ENCODE results near the gene ZFHX3. TPM values are rescaled to one million over a fixed set of nuclear protein-coding genes. Genes with fewer than 3 reads are reported as not detected.

Gene ZFHX3
- total and polyA plus RNA-seq, 7 experiments from 2014 or later: 0.09 to 9.8 (median 1.7) TPM

DNA sequence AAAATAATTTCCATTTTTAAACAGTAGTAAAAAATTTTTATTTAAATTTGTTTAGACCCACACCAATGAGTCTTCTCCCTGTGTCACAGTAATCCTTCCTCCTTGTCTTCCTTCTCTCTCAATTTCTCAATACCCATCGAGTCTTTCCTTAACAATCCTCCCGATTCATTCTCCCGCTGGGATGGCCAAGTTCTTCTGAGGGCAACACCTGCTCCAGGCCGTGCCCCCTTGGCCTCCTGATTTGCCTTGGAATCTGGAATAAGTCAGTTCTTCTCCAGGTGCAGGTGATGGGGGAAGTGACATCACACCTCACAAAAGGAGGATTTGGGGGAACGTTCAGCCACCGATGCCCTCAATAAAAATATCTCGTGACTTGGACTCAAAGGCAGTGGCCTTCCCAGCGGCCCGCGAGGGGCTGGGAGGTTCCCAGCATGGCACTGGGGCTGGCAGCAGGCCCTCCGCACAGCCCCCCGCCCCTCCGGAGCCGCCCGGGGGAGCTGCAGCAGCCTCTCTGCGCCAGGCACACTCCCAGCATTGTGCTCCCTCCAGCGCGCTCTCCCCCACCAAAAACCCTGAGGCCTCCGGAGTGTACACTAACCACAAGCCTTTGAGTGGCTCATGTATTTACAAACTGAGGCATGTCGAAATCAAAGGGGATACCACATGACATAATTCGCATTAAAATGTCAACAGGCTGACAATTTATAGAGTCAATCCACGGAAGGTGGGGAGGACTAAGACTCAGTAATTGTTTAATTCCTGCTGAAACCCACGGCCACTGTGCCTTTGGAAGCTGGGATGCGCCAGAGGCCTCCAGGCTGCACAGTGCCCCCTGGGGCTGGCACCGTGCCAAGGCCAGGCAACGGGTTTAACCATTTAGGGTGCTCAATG lies 120.5 kb downstream of the ZFHX3 start:
- ATAC-seq: peak; percentile 43
- Histone ChIP-seq H3K27ac (ENCODE audit: low read depth, low read length) (no peak overlapping the region), H3K9me3 (ENCODE audit: control insufficient read depth in 2 of 3, low read length in 3 of 3) (no peaks in the 10 kb centered on the region), H3K4me3 (ENCODE audit: low read length) (no peak overlapping the region), H3K27me3 (ENCODE audit: control insufficient read depth in 2 of 2, insufficient read depth in 2 of 2, low read length in 2 of 2) (no peaks in the 10 kb centered on the region), H3K36me3 (ENCODE audit: control insufficient read depth in 2 of 3, insufficient read depth in 3 of 3, low read length in 3 of 3) (no peaks in the 10 kb centered on the region), H3K4me1 (ENCODE audit: control insufficient read depth in 2 of 2, insufficient read depth in 2 of 2, low read length in 2 of 2) (no peaks in the 10 kb centered on the region)
- POLR2A ChIA-PET: no interaction called here
- H3K9me3 Mint-ChIP-seq: peaks cover 0 to 2% (median 0%) of the 10 kb centered on the region in 11 donors
- no peak for DNase-seq
- H3K27ac Mint-ChIP-seq: no peak overlapping the region
- H3K36me3 Mint-ChIP-seq: peaks cover 0 to 1% (median 0%) of the 10 kb centered on the region in 5 donors
- peaks cover 0 to 19% (median 3%) of the 10 kb centered on the region in 7 donors for H3K4me1 Mint-ChIP-seq
- intact Hi-C loops (cut with micrococcal nuclease): loop anchor here in 1 of 2 donors (10.0 kb wide), 1 partner anchor 53 kb away; no protein-coding TSS in a partner anchor
- peaks cover 0 to 4% (median 0%) of the 10 kb centered on the region in 5 donors for H3K27me3 Mint-ChIP-seq
- CTCF ChIA-PET: no interaction called here
- H3K4me3 Mint-ChIP-seq: no peak overlapping the region

DNA sequence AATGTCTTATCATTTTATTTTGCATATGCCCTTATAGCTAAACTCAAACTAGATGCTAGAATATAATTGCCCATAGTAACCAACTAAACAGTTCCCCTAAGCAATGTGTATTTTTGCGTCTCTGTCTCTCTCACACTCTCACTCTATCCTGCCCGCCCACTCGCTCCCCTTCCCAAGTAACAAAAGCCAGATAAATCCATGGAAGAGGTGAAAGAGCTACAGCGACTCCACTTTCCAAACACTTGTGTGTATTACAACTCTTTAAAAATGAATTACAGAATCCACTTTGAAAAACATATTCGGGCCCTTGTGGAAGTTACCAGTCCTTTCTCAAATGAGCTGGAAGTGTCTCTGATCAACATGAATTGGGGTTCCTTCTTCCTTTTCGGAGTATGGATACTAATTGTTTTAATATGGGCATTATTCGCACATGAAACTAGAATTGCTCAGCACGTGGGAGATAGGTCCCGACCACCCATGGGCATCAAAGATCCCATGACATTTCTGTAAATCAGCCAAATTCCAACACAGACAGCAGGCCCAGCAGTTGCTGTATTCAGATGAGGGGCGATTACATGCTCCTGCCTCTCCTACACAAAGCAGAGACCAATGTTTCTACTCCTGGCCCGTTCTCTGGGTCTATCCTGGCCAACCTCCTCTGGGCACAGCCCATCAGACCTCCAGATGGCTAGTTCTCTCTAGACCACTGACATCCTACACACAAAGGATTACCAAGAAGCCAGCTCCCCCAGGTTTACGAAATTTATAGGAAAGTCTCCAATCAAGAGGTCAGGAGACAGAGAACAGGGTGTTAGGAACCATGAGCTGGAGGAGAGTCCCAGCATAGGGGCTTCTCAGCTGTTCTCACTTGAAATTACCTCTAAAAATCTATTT lies 121.5 kb downstream of the ZFHX3 start:
- Histone ChIP-seq H3K27me3 (ENCODE audit: control insufficient read depth in 2 of 2, insufficient read depth in 2 of 2, low read length in 2 of 2) (peaks cover 0 to 1% of the 10 kb centered on the region in 2 donors), H3K9me3 (ENCODE audit: control insufficient read depth in 2 of 3, low read length in 3 of 3) (no peaks in the 10 kb centered on the region), H3K4me1 (ENCODE audit: control insufficient read depth in 2 of 2, insufficient read depth in 2 of 2, low read length in 2 of 2) (no peaks in the 10 kb centered on the region), H3K27ac (ENCODE audit: low read depth, low read length) (no peak overlapping the region), H3K4me3 (ENCODE audit: low read length) (no peak overlapping the region), H3K36me3 (ENCODE audit: control insufficient read depth in 2 of 3, insufficient read depth in 3 of 3, low read length in 3 of 3) (no peaks in the 10 kb centered on the region)
- ATAC-seq: no peak
- Mint-ChIP-seq H3K9me3 (peaks cover 0 to 2% (median 0%) of the 10 kb centered on the region in 11 donors), H3K4me1 (peaks cover under 1 to 16% (median 6%) of the 10 kb centered on the region in 7 donors), H3K27ac (no peak overlapping the region), H3K36me3 (peaks cover 0 to 2% (median 0%) of the 10 kb centered on the region in 5 donors), H3K4me3 (no peak overlapping the region), H3K27me3 (peaks cover 0 to 9% (median 1%) of the 10 kb centered on the region in 5 donors)
- intact Hi-C loops (cut with micrococcal nuclease): loop anchor here in 1 of 2 donors (10.0 kb wide), 1 partner anchor 52 kb away; no protein-coding TSS in a partner anchor
- POLR2A ChIA-PET: no interaction called here
- DNase-seq: no peak
- CTCF ChIA-PET: no interaction called here

DNA sequence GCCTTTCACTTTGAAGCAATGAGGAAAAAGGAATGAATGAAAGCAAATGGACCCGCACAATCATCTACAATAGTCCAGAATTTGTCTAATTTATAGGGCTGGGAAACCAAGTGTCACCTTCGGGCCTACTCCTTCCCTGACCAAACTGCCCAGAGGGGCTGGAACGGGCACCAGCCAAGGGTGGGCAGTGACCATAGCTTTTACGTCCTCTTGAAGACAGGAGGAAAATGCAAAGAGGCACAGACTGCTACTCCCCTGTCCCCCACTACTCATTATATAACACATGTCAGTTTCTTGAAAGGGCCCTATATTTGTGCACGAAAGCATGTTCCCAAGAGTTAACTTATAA lies 122.3 kb downstream of the ZFHX3 start:
- peaks cover 0 to 13% (median 2%) of the 10 kb centered on the region in 5 donors for H3K27me3 Mint-ChIP-seq
- H3K4me1 ChIP-seq (ENCODE audit: control insufficient read depth in 2 of 2, insufficient read depth in 2 of 2, low read length in 2 of 2): no peaks in the 10 kb centered on the region
- CTCF ChIA-PET: no interaction called here
- H3K9me3 Mint-ChIP-seq: peaks cover 0 to 2% (median 0%) of the 10 kb centered on the region in 11 donors
- H3K36me3 ChIP-seq (ENCODE audit: control insufficient read depth in 2 of 3, insufficient read depth in 3 of 3, low read length in 3 of 3): no peaks in the 10 kb centered on the region
- H3K4me3 Mint-ChIP-seq: no peak overlapping the region
- H3K4me1 Mint-ChIP-seq: peaks cover 6 to 23% (median 11%) of the 10 kb centered on the region in 7 donors
- H3K9me3 ChIP-seq (ENCODE audit: control insufficient read depth in 2 of 3, low read length in 3 of 3): no peaks in the 10 kb centered on the region
- H3K27me3 ChIP-seq (ENCODE audit: control insufficient read depth in 2 of 2, insufficient read depth in 2 of 2, low read length in 2 of 2): peaks cover 0 to 2% of the 10 kb centered on the region in 2 donors
- ATAC-seq (no peak), DNase-seq (no peak)
- POLR2A ChIA-PET: no interaction called here
- H3K27ac Mint-ChIP-seq: no peak overlapping the region
- H3K36me3 Mint-ChIP-seq: peaks cover 0 to 6% (median 0%) of the 10 kb centered on the region in 5 donors
- no peak overlapping the region for H3K4me3 ChIP-seq (ENCODE audit: low read length)
- no peak overlapping the region for H3K27ac ChIP-seq (ENCODE audit: low read depth, low read length)
- intact Hi-C loops (cut with micrococcal nuclease): loop anchor here in 1 of 2 donors (10.0 kb wide), 1 partner anchor 51 kb away; no protein-coding TSS in a partner anchor

DNA sequence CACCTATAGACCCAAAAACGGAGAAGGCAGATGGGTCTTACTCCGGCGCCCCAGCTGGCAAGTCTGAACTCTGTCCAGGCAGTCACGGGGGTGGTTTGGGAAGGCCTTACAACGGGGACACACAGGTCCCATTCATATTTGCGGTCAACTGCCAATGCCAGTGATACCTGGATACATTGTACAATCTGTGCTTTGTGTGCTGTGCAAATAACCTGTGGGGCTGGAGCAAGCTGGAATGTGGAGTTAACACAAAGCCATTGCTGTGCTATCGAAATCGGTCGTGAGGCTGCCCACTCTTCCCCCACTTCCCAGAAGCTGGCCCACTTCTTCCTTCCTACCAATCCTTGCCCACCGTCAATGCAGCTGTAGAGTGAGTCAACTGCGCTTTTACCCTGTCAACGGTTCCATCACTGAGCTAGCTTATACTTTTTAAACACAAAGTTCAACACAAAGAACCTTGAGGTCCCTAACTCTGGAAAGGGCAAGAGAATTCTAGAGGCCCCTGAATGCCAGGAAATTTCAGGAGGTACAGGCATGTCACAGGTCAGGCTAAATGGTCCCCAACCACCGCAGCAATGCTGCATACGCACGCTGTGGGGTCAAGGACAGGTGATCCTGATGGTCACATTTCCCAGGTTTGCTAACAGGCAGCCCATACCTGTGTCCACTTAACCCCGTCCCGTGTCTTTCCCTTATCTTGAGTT lies 122.8 kb downstream of the ZFHX3 start:
- Histone ChIP-seq H3K27ac (ENCODE audit: low read depth, low read length) (no peak overlapping the region), H3K27me3 (ENCODE audit: control insufficient read depth in 2 of 2, insufficient read depth in 2 of 2, low read length in 2 of 2) (peaks cover 0 to 2% of the 10 kb centered on the region in 2 donors), H3K9me3 (ENCODE audit: control insufficient read depth in 2 of 3, low read length in 3 of 3) (no peaks in the 10 kb centered on the region), H3K4me1 (ENCODE audit: control insufficient read depth in 2 of 2, insufficient read depth in 2 of 2, low read length in 2 of 2) (no peaks in the 10 kb centered on the region), H3K4me3 (ENCODE audit: low read length) (no peak overlapping the region), H3K36me3 (ENCODE audit: control insufficient read depth in 2 of 3, insufficient read depth in 3 of 3, low read length in 3 of 3) (no peaks in the 10 kb centered on the region)
- H3K27ac Mint-ChIP-seq: no peak overlapping the region
- ATAC-seq: no peak
- no peak overlapping the region for H3K4me3 Mint-ChIP-seq
- ChIA-PET CTCF (no interaction called here), POLR2A (no interaction called here)
- intact Hi-C loops (cut with micrococcal nuclease): loop anchor here in 1 of 2 donors (5.0 to 10.0 kb wide), 2 partner anchors 50 to 132 kb away; no protein-coding TSS in a partner anchor
- peaks cover 0 to 6% (median 0%) of the 10 kb centered on the region in 5 donors for H3K36me3 Mint-ChIP-seq
- H3K9me3 Mint-ChIP-seq: peaks cover 0 to 2% (median 0%) of the 10 kb centered on the region in 11 donors
- H3K27me3 Mint-ChIP-seq: peaks cover 0 to 14% (median 0%) of the 10 kb centered on the region in 5 donors
- H3K4me1 Mint-ChIP-seq: peaks cover 6 to 26% (median 11%) of the 10 kb centered on the region in 7 donors
- no peak for DNase-seq

DNA sequence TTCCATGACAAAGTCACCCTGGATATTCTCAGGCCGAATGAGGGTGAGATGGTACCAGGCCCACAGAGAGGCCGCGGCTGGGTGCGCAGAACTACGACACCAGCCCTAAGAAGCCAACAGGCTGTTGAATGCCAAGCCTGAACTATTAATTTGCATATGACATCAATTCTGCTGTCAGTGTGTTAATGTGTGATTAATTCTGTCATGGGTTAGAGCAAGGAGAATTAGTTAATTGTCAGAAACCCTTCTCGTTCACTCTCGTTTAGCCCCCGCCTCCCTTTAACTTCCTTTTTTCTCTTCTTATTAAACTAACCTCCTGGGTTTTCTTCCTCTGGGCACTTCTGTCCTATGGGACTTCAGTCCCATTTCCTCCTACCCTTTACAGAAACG lies 123.4 kb downstream of the ZFHX3 start:
- Mint-ChIP-seq H3K4me1 (peaks cover 6 to 29% (median 11%) of the 10 kb centered on the region in 7 donors), H3K27ac (no peak overlapping the region), H3K27me3 (peaks cover 0 to 18% (median 0%) of the 10 kb centered on the region in 5 donors), H3K9me3 (peaks cover 0 to 2% (median 0%) of the 10 kb centered on the region in 11 donors), H3K36me3 (peaks cover 0 to 8% (median 0%) of the 10 kb centered on the region in 5 donors), H3K4me3 (no peak overlapping the region)
- Histone ChIP-seq H3K4me1 (ENCODE audit: control insufficient read depth in 2 of 2, insufficient read depth in 2 of 2, low read length in 2 of 2) (no peaks in the 10 kb centered on the region), H3K9me3 (ENCODE audit: control insufficient read depth in 2 of 3, low read length in 3 of 3) (no peaks in the 10 kb centered on the region), H3K4me3 (ENCODE audit: low read length) (no peak overlapping the region), H3K27ac (ENCODE audit: low read depth, low read length) (no peak overlapping the region), H3K36me3 (ENCODE audit: control insufficient read depth in 2 of 3, insufficient read depth in 3 of 3, low read length in 3 of 3) (no peaks in the 10 kb centered on the region), H3K27me3 (ENCODE audit: control insufficient read depth in 2 of 2, insufficient read depth in 2 of 2, low read length in 2 of 2) (peaks cover 0 to 2% of the 10 kb centered on the region in 2 donors)
- CTCF ChIA-PET: no interaction called here
- DNase-seq: no peak
- ATAC-seq: peak; percentile 47
- intact Hi-C loops (cut with micrococcal nuclease): loop anchor here in 1 of 2 donors (5.0 to 10.0 kb wide), 2 partner anchors 50 to 133 kb away; no protein-coding TSS in a partner anchor
- POLR2A ChIA-PET: no interaction called here

DNA sequence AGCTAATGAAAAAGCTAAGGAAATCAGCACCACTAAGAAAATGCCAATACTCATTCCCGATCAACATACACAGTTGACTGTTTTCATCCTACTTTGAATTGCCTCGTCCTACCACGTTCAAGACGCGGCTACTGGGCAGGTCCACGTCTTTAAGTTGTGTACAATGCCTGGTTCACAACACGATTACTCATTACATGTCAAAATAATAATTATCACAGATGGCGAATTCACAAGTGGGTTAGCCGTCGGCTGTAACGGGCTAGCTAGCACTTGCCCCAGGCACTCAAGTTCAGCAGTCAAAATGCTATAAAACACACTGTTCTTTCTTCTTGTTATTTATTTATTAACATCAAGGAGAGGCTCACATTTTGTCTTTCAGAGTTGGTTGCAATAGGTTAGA lies 124.2 kb downstream of the ZFHX3 start:
- Mint-ChIP-seq H3K4me1 (peaks cover 6 to 29% (median 11%) of the 10 kb centered on the region in 7 donors), H3K27ac (no peak overlapping the region), H3K9me3 (peaks cover 0 to 2% (median 0%) of the 10 kb centered on the region in 11 donors), H3K27me3 (peaks cover 0 to 18% (median 0%) of the 10 kb centered on the region in 5 donors), H3K4me3 (no peak overlapping the region), H3K36me3 (peaks cover 0 to 8% (median 0%) of the 10 kb centered on the region in 5 donors)
- CTCF ChIA-PET: no interaction called here
- H3K27me3 ChIP-seq (ENCODE audit: control insufficient read depth in 2 of 2, insufficient read depth in 2 of 2, low read length in 2 of 2): peaks cover 0 to 2% of the 10 kb centered on the region in 2 donors
- POLR2A ChIA-PET: no interaction called here
- no peaks in the 10 kb centered on the region for H3K36me3 ChIP-seq (ENCODE audit: control insufficient read depth in 2 of 3, insufficient read depth in 3 of 3, low read length in 3 of 3)
- ATAC-seq (no peak), DNase-seq (no peak)
- no peak overlapping the region for H3K27ac ChIP-seq (ENCODE audit: low read depth, low read length)
- no peak overlapping the region for H3K4me3 ChIP-seq (ENCODE audit: low read length)
- no peaks in the 10 kb centered on the region for H3K9me3 ChIP-seq (ENCODE audit: control insufficient read depth in 2 of 3, low read length in 3 of 3)
- intact Hi-C loops (cut with micrococcal nuclease): loop anchor here in 1 of 2 donors (5.0 to 10.0 kb wide), 2 partner anchors 49 to 134 kb away; no protein-coding TSS in a partner anchor
- H3K4me1 ChIP-seq (ENCODE audit: control insufficient read depth in 2 of 2, insufficient read depth in 2 of 2, low read length in 2 of 2): no peaks in the 10 kb centered on the region

Data from naive thymus-derived CD4-positive, alpha-beta T cell (primary cell).